HEK293 (cell line): ENCODE measurements around the gene RSPH1.

Source experiments
- CTCF ChIP-seq: fragments of 450-650 bp; formaldehyde crosslinking; IDR thresholded peaks from 2 replicates; pipeline ENCODE4 v1.5.1; 2016; ENCODE audit warnings: missing biosample characterization, missing genetic modification characterization
- HIC1 ChIP-seq: fragments of 450-650 bp; formaldehyde crosslinking; IDR thresholded peaks from 2 replicates; pipeline ENCODE4 v1.5.1; 2016; ENCODE audit warnings: missing biosample characterization, missing genetic modification characterization
- PATZ1 ChIP-seq: fragments of 450-650 bp; formaldehyde crosslinking; IDR thresholded peaks from 2 replicates; pipeline ENCODE4 v1.5.1; 2016; ENCODE audit warnings: missing biosample characterization, missing genetic modification characterization
- SALL2 ChIP-seq: fragments of 450-650 bp; formaldehyde crosslinking; IDR thresholded peaks from 2 replicates; pipeline ENCODE4 v1.5.0; 2017; ENCODE audit warnings: missing biosample characterization, mild to moderate bottlenecking, missing genetic modification characterization, borderline replicate concordance
- SP2 ChIP-seq: fragments of 450-650 bp; formaldehyde crosslinking; IDR thresholded peaks from 2 replicates; pipeline ENCODE4 v1.5.1; 2016; ENCODE audit warnings: missing biosample characterization, missing genetic modification characterization
- ZNF24 ChIP-seq: fragments of 450-650 bp; formaldehyde crosslinking; IDR thresholded peaks from 2 replicates; pipeline ENCODE4 v1.5.1; 2016; ENCODE audit warnings: missing biosample characterization, missing genetic modification characterization
- ZNF513 ChIP-seq: fragments of 450-650 bp; IDR thresholded peaks from 2 replicates; pipeline ENCODE4 v1.5.1; 2018; ENCODE audit warnings: missing biosample characterization, missing genetic modification characterization
- ZNF514 ChIP-seq: fragments of 450-650 bp; formaldehyde crosslinking; IDR thresholded peaks from 2 replicates; pipeline ENCODE4 v1.5.1; 2016; ENCODE audit warnings: missing biosample characterization, missing genetic modification characterization
- ZNF558 ChIP-seq: fragments of 450-650 bp; formaldehyde crosslinking; IDR thresholded peaks from 2 replicates; pipeline ENCODE4 v1.5.1; 2016; ENCODE audit warnings: missing biosample characterization, missing genetic modification characterization
- ZNF670 ChIP-seq: fragments of 450-650 bp; formaldehyde crosslinking; IDR thresholded peaks from 2 replicates; pipeline ENCODE4 v1.5.1; 2016; ENCODE audit warnings: missing biosample characterization, missing genetic modification characterization, low read depth
- TF ChIP-seq, protein P1 (sequence below): fragments of 450-650 bp; formaldehyde crosslinking; IDR thresholded peaks from 2 replicates; pipeline ENCODE4 v1.5.1; 2016; ENCODE audit warnings: missing biosample characterization, missing genetic modification characterization

DNA sequence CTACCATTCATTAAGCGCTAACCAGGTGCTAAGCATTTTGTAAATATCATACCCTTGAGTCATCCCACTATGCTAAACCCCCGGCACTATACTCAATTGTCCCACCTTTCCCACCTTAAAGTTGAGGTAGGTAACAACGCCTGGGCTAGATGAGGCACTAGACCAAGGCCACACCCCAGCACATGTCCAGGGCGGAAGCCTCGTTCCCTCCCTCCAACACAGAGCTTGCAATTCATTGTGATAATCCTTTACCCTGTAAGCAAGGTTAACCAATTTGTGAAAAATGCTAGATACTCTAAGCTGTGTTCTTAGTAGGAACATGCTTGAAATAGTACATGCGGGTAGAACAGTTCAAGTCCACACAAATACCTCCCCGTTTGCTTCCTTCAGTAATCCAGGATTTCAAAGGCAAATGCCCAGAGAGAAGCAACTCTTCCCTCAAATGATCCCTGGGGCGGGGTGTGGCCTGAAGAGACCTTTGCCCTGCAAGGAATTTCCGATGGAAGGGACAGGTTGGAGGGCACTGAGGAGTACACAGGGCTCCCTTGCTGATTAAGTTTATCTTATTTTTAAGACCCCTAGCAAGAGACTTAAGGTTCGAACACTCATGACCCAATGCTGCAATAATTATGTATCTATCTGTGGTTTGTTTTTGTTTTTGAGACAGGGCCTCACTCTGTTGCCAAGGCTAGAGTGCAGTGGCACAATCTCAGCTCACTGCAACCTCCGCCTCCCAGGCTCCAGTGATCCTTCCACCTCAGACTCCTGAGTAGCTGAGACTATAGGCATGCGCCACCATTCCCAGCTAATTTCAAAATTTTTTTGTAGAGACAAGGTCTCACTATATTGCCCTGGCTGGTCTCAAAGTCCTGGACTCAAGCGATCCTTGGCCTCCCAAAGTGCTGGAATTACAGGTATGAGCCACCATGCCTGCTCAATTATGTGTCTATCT lies 2.6 kb downstream of the RSPH1 start:
- no peak for TF ChIP-seq ZNF670 (tag by site-specific recombination)
- TF ChIP-seq SALL2 (tag by site-specific recombination): no peak
- no peak for TF ChIP-seq PATZ1 (tag by site-specific recombination)
- TF ChIP-seq ZNF513 (tag by site-specific recombination): no peak
- TF ChIP-seq CTCF (tag by site-specific recombination): no peak
- no peak for TF ChIP-seq SP2 (tag by site-specific recombination)
- no peak for TF ChIP-seq HIC1 (tag by site-specific recombination)
- no peak for TF ChIP-seq ZNF514 (tag by site-specific recombination)
- no peak for TF ChIP-seq ZNF24 (tag by site-specific recombination)
- TF ChIP-seq, protein P1, sequence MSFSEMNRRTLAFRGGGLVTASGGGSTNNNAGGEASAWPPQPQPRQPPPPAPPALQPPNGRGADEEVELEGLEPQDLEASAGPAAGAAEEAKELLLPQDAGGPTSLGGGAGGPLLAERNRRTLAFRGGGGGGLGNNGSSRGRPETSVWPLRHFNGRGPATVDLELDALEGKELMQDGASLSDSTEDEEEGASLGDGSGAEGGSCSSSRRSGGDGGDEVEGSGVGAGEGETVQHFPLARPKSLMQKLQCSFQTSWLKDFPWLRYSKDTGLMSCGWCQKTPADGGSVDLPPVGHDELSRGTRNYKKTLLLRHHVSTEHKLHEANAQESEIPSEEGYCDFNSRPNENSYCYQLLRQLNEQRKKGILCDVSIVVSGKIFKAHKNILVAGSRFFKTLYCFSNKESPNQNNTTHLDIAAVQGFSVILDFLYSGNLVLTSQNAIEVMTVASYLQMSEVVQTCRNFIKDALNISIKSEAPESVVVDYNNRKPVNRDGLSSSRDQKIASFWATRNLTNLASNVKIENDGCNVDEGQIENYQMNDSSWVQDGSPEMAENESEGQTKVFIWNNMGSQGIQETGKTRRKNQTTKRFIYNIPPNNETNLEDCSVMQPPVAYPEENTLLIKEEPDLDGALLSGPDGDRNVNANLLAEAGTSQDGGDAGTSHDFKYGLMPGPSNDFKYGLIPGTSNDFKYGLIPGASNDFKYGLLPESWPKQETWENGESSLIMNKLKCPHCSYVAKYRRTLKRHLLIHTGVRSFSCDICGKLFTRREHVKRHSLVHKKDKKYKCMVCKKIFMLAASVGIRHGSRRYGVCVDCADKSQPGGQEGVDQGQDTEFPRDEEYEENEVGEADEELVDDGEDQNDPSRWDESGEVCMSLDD (tag by site-specific recombination): no peak
- TF ChIP-seq ZNF558 (tag by site-specific recombination): no peak
